BE2C (cell line): ENCODE data around the gene LARP1.
A peak's percentile ranks its signal among the peaks of the same experiment; 100 is the strongest.

Source experiments
- DNase-seq: peaks from one replicate; pipeline ENCODE4 v3.0.0-alpha.2; 2020
- H3K27me3 ChIP-seq: fragments of 250-450 bp; sonication (Bioruptor Pico); 2 replicates; pipeline ENCODE4 v1.5.1; 2020; ENCODE audit warnings: mild to moderate bottlenecking
- H3K36me3 ChIP-seq: fragments of 250-450 bp; sonication (Bioruptor Pico); 2 replicates; pipeline ENCODE4 v1.5.1; 2020; ENCODE audit warnings: mild to moderate bottlenecking
- H3K4me1 ChIP-seq: fragments of 250-450 bp; sonication (Bioruptor Pico); 2 replicates; pipeline ENCODE4 v1.5.1; 2020
- H3K4me3 ChIP-seq: 2 replicates; pipeline ENCODE4 v1.5.1; 2011; ENCODE audit warnings: low read depth, low read length
- H3K9me3 ChIP-seq: fragments of 250-450 bp; sonication (Bioruptor Pico); 2 replicates; pipeline ENCODE4 v1.5.1; 2020
- TF ChIP-seq, protein P1 (sequence below): IDR thresholded peaks from 2 replicates; pipeline ENCODE4 v1.5.1; 2012; ENCODE audit warnings: mild to moderate bottlenecking, low read depth, low read length

The LARP1 gene

GRCh38 chr5:154754460-154755360, 467 bp upstream of the LARP1 start:
- peaks cover 12% of the 10 kb centered on the region for H3K36me3 ChIP-seq
- peak; percentile 100 for DNase-seq
- TF ChIP-seq, protein P1, sequence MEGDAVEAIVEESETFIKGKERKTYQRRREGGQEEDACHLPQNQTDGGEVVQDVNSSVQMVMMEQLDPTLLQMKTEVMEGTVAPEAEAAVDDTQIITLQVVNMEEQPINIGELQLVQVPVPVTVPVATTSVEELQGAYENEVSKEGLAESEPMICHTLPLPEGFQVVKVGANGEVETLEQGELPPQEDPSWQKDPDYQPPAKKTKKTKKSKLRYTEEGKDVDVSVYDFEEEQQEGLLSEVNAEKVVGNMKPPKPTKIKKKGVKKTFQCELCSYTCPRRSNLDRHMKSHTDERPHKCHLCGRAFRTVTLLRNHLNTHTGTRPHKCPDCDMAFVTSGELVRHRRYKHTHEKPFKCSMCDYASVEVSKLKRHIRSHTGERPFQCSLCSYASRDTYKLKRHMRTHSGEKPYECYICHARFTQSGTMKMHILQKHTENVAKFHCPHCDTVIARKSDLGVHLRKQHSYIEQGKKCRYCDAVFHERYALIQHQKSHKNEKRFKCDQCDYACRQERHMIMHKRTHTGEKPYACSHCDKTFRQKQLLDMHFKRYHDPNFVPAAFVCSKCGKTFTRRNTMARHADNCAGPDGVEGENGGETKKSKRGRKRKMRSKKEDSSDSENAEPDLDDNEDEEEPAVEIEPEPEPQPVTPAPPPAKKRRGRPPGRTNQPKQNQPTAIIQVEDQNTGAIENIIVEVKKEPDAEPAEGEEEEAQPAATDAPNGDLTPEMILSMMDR = peak; percentile 44
- no peaks in the 10 kb centered on the region for H3K27me3 ChIP-seq
- H3K4me3 ChIP-seq = peak overlapping the region; percentile 97
- no peaks in the 10 kb centered on the region for H3K9me3 ChIP-seq
- H3K4me1 ChIP-seq = peaks cover 14% of the 10 kb centered on the region

DNA sequence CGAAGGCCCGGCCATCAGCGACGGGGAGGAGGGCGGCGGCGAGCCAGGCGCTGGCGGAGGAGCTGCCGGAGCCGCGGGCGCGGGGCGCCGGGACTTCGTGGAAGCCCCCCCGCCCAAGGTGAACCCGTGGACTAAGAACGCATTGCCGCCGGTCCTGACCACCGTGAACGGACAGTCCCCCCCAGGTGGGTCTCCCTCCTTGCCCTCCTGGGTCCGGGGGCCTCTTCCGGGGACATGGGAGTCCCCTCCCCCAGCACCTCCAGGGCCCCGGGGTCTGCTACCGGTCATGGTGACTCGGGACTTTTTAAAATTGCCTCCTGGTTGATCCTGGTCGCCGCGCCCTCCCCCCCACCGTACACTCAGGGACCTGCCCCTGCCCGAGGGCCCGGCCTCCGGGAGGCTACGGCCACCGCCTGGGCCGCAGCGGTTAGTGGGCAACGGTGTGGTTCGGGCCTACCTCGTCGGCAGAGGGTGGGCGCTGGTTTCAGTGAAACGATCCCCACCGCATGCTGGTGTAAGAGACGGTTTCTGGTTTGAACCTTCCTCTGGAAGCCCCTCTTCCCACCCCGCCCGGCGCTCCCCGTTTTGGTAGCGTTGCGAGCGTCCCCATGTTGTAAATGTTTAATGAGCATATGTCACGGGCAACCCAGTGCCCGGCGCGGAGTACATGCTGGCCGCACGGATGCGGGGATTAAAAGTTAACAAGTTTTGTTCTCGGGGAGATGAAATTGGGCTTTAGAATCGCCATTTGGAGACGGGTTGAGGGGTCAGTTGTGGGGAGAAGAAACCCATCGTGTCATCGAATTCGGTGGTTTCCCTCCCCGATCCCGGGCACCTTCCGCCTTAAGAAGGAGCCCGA, 1.1 kb downstream of the LARP1 start:
- peak overlapping the region; percentile 97 for H3K4me3 ChIP-seq
- DNase-seq = peak; percentile 49
- TF ChIP-seq, protein P1 = no peak
- no peaks in the 10 kb centered on the region for H3K9me3 ChIP-seq
- no peaks in the 10 kb centered on the region for H3K27me3 ChIP-seq
- H3K36me3 ChIP-seq = peaks cover 12% of the 10 kb centered on the region
- H3K4me1 ChIP-seq = peaks cover 21% of the 10 kb centered on the region

- Histone ChIP-seq H3K36me3 (peaks cover 12% of the 10 kb centered on the region), H3K9me3 (no peaks in the 10 kb centered on the region), H3K27me3 (no peaks in the 10 kb centered on the region), H3K4me1 (peaks cover 21% of the 10 kb centered on the region), H3K4me3 (peak overlapping the region; percentile 97)
- peak; percentile 68 for DNase-seq
- TF ChIP-seq, protein P1 = no peak
Measured at GRCh38 chr5:154756868-154757813, 2.0 kb downstream of the LARP1 start.

DNA sequence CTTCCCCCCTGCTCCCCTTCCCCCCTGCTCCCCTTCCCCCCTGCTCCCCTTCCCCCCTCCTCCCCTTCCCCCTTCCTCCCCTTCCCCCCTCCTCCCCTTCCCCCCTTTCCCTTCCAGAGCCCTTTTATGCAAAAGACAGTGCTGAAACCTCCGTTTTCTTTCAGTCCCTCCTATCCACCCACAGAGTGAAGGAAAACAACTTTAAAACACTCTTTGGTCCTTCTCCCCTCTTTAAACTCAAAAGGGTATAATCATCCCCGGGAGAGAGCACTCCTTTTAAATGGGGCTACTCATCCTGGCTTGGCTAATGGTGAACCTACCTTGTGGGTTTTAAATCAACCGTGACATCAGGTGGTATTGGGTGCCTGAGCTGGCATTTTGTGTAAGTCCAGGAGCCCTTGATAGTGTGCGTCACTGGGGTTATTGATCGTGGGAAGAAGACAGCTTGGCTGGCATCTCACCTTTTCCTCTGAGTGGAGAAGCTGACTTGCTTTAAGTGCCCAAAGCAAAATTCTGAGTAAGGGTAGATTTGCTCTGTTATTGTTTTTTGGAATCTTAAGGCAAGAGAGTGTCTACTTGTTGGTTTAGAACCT, 2.7 kb downstream of the LARP1 start:
- no peaks in the 10 kb centered on the region for H3K27me3 ChIP-seq
- H3K36me3 ChIP-seq = peaks cover 14% of the 10 kb centered on the region
- H3K4me1 ChIP-seq = peaks cover 28% of the 10 kb centered on the region
- no peaks in the 10 kb centered on the region for H3K9me3 ChIP-seq
- peak overlapping the region; percentile 97 for H3K4me3 ChIP-seq
- no peak for DNase-seq
- TF ChIP-seq, protein P1 = no peak

DNA sequence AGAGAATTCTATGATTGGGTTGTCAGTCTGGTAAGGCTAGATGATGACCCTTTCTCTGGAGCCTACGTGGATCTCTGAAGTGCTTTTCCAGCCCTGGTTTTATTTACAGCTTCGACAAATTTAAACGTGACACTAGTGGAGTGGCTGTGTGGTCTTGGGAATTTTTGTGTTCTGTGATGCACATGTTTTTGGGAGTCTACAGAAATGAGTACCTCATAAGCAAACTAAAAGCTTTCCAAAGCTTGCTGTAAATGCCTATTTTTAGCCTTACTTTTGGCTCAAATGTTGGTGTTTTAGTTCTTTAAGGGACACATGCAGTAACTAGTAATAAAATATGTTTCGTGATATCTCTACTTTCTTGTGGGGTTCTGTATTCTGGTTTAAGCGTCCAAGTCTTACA, 3.3 kb downstream of the LARP1 start:
- no peak for DNase-seq
- Histone ChIP-seq H3K4me1 (peaks cover 28% of the 10 kb centered on the region), H3K4me3 (peak overlapping the region; percentile 97), H3K27me3 (no peaks in the 10 kb centered on the region), H3K9me3 (no peaks in the 10 kb centered on the region), H3K36me3 (peaks cover 14% of the 10 kb centered on the region)
- TF ChIP-seq, protein P1 = no peak
